ENCODE data around the gene BABAM2.
"Not testable (repeated sequence)": the region's sequence is repeated elsewhere in the genome, so short reads cannot be mapped to it uniquely, and the experiment has no call there.

BABAM2 gene

DNA sequence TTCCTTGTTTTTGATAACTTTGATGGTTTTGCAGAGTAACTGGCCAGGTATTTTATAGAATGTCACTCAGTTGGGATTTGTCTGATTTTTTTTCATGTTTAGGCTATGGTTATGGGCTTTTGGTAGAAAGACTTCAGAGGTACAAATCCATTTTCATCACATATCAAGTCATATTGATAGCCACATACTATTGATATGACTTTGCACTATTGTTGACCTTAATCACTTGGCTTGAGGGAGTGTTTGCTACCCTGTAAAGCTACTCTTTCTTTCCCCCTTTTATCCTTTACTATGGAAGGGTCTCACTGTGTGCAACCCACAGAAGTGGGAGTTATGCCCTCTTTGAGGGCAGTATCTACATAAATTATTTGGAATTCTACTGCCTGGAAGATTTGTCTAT is 109.8 kb downstream of the BABAM2 start:
- no peak overlapping the region for H3K27ac ChIP-seq
- TF ChIP-seq CTCF (conservative IDR thresholded peaks at IDR 0.05): no peak

DNA sequence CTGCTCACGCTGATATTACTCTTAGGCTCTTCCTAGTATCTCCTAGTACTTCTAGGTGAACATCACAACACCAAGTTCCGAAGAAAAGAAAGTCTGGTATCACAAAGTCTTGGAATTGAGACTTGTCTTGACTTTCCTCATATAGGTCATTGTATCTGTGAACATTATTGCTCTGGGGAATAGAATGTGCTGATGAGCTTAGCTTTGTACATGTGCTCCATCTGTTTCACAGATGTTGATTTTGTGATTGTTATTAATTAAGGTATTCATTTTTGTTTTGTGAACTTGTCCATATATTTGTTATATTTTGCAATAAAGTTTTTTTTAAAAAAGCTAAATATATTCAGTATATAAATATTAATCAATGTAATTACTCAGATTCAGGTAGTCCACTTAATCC is 111.7 kb downstream of the BABAM2 start:
- no peak for TF ChIP-seq CTCF (conservative IDR thresholded peaks at IDR 0.05)

GRCh38 chr2:28004086-28004485 is 113.6 kb downstream of the BABAM2 start:
- no peak overlapping the region for H3K27ac ChIP-seq
- no peak for TF ChIP-seq CTCF (conservative IDR thresholded peaks at IDR 0.05)

More for the DNA sequence above, 111.7 kb downstream of the BABAM2 start:
- no peak overlapping the region for H3K27ac ChIP-seq

DNA sequence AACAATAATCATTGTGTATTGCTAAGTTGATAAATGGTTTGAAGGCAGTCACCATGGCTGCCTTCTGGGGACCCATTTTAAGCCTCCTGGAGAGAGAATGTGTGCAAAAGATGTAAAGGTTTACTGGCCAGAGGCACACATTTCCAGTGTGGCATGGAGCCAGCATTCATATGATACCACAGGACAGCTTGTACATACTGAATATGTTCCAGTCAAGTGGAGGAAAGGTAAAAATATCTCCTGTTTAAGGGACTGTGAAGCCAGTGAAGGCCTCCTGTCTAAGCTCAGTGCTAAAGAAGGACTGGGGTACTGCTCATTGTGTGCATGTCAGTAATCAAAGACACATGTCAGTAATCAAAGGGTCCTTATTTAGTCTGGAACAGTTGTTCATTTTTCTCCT is 119.2 kb downstream of the BABAM2 start:
- no peak for TF ChIP-seq CTCF (conservative IDR thresholded peaks at IDR 0.05)
- no peak overlapping the region for H3K27ac ChIP-seq

DNA sequence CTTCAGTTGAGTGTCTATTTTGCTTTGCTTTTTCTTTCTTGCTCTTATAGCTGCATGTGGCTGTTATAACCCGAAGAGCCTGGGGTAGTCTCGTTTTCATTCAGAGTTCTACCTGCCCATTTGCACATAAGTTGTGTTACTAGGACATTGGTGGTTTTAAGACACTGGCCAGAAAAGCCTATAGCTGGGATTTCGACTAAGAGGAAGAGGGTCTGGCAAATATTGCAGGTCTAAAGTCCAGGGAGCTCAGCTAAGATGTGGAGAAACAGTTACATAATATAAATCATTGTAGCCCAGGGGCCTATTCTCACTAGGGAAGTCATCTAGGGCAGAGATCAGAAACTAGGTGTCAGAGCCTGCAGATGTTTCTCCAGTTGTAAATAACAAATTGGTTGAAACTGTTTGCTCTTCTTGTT is 120.8 kb downstream of the BABAM2 start:
- no peak for TF ChIP-seq CTCF (conservative IDR thresholded peaks at IDR 0.05)
- no peak overlapping the region for H3K27ac ChIP-seq

DNA sequence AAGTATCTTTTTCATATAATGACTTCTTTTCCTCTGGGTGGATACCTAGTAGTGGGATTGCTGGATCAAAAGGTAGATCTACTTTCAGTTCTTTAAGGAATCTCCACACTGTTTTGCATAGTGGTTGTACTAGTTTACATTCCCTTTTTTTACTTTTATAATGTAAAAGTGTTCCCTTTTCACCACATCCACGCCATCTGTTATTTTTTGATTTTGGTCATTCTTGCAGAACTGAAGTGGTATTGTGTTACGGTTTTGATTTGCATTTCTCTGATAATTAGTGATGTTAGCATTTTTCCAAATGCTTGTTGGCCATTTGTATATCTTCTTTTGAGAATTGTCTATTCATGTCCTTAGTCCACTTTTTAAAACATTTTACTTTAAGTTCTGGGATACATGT is 127.9 kb downstream of the BABAM2 start:
- not testable (repeated sequence) for H3K27ac ChIP-seq

GRCh38 chr2:28019521-28019920 is 129.0 kb downstream of the BABAM2 start:
- H3K27ac ChIP-seq: not testable (repeated sequence)

- no peak for TF ChIP-seq CTCF (conservative IDR thresholded peaks at IDR 0.05)
- no peak overlapping the region for H3K27ac ChIP-seq
Measured at GRCh38 chr2:28021898-28022297, 131.4 kb downstream of the BABAM2 start.

DNA sequence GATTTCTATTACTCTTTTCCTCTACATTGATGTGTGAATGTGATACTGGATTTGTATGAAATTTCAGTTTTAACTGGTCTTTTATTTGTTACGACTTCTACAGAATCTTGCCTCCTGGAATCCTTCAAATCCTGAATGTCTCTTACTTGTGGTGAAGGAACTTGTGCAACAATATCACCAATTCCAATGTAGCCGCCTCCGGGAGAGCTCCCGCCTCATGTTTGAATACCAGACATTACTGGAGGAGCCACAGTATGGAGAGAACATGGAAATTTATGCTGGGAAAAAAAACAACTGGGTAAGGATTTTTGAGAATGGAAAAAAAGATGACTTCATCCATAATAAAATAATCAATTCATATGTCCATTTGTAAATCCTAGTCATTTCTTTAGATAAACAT is 134.6 kb downstream of the BABAM2 start:
- H3K27ac ChIP-seq: no peak overlapping the region
- no peak for TF ChIP-seq CTCF (conservative IDR thresholded peaks at IDR 0.05)

GRCh38 chr2:28026230-28026629 is 135.7 kb downstream of the BABAM2 start:
- not testable (repeated sequence) for H3K27ac ChIP-seq

Measured in VCaP (cell line).